PFSK-1 (cell line): ENCODE measurements around the gene PLA2G5.

Experiments
- FOXP2 ChIP-seq: optimal IDR thresholded peaks from 2 replicates; pipeline ENCODE3; 2011; ENCODE audit warnings: borderline replicate concordance, control low read depth, inconsistent platforms; ENCODE audit not compliant: insufficient read depth; ENCODE audit errors: extremely low read length, extremely low read depth
- POLR2AphosphoS5 ChIP-seq: IDR thresholded peaks from 2 replicates; pipeline ENCODE4 v1.6.1; 2012; ENCODE audit warnings: low read depth, mild to moderate bottlenecking, control low read depth, low read length, moderate library complexity
- SIN3A ChIP-seq: IDR thresholded peaks from 2 replicates; pipeline ENCODE4 v1.6.1; 2012; ENCODE audit warnings: mild to moderate bottlenecking, low read length, moderate library complexity, borderline replicate concordance; ENCODE audit not compliant: insufficient read depth
- TAF1 ChIP-seq: IDR thresholded peaks from 2 replicates; pipeline ENCODE4 v1.6.1; 2012; ENCODE audit warnings: low read length, control low read depth, borderline replicate concordance; ENCODE audit not compliant: insufficient read depth
- TF ChIP-seq, protein P1 (sequence below), 2 experiments: IDR thresholded peaks; 2 replicates each; pipeline versions ENCODE4 v1.6.1 to v1.8.0; 2011 to 2012; ENCODE audit warnings: low read depth in 2 of 2, low read length in 2 of 2, control low read depth in 1 of 2, inconsistent platforms in 1 of 2, mild to moderate bottlenecking in 1 of 2, moderate library complexity in 1 of 2; ENCODE audit not compliant: insufficient read depth in 1 of 2

Gene PLA2G5

DNA sequence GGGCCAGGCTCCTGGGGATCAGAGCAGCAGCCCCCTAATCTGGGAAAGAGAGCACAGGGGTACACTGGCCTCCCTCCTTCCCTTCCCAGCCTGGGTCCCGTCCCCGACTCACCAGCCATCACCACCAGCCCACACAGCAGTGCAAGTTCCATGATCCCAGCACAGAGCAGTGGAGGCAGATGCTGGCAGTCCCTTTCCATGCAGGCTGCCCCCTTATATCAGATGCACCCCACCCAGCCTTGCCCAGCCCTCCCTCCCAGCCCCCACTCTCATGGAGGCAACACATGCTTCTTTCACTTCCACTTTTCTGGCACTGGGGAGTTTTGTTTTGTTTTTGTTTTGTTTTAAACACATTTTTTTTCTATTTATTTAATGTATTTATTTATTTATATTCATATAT lies 49.4 kb downstream of the PLA2G5 start, which contains the start of gene PLA2G2D:
TSS of gene PLA2G2D (minus strand) at position 190 of the 400 bp plus-strand sequence. CDS start at position 152, 38 bp downstream.
- no peak for TF ChIP-seq TAF1
- no peak for TF ChIP-seq FOXP2
- TF ChIP-seq POLR2AphosphoS5: no peak
- TF ChIP-seq, protein P1, sequence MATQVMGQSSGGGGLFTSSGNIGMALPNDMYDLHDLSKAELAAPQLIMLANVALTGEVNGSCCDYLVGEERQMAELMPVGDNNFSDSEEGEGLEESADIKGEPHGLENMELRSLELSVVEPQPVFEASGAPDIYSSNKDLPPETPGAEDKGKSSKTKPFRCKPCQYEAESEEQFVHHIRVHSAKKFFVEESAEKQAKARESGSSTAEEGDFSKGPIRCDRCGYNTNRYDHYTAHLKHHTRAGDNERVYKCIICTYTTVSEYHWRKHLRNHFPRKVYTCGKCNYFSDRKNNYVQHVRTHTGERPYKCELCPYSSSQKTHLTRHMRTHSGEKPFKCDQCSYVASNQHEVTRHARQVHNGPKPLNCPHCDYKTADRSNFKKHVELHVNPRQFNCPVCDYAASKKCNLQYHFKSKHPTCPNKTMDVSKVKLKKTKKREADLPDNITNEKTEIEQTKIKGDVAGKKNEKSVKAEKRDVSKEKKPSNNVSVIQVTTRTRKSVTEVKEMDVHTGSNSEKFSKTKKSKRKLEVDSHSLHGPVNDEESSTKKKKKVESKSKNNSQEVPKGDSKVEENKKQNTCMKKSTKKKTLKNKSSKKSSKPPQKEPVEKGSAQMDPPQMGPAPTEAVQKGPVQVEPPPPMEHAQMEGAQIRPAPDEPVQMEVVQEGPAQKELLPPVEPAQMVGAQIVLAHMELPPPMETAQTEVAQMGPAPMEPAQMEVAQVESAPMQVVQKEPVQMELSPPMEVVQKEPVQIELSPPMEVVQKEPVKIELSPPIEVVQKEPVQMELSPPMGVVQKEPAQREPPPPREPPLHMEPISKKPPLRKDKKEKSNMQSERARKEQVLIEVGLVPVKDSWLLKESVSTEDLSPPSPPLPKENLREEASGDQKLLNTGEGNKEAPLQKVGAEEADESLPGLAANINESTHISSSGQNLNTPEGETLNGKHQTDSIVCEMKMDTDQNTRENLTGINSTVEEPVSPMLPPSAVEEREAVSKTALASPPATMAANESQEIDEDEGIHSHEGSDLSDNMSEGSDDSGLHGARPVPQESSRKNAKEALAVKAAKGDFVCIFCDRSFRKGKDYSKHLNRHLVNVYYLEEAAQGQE (IDR thresholded peaks at IDR 0.05; ENCODE audit: insufficient read depth in 1 of 2, low read depth in 2 of 2, low read length in 2 of 2): no peak
- TF ChIP-seq SIN3A: no peak

DNA sequence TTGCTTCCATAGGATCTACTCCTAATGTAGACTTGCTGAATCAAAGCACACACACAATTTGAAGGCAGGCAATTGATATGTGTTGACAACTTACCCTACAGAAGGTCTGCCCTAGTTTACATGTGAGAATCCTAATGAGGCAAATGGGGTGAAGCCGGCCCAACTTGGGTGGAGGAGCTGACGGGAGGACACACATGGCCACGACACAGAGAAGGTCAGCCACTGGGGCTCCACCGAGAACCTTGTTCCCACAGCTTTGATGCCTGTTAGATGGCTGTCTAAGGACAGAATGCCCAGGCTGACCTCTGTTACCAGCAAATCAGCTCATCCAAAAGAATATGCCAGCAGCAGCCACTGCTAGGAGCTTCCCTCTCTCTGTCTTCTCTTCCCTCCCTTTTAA lies 50.8 kb downstream of the PLA2G5 start:
- TF ChIP-seq FOXP2 (no peak), SIN3A (no peak), TAF1 (no peak), POLR2AphosphoS5 (no peak)
- TF ChIP-seq, protein P1 (IDR thresholded peaks at IDR 0.05; ENCODE audit: insufficient read depth in 1 of 2, low read depth in 2 of 2, low read length in 2 of 2): no peak

DNA sequence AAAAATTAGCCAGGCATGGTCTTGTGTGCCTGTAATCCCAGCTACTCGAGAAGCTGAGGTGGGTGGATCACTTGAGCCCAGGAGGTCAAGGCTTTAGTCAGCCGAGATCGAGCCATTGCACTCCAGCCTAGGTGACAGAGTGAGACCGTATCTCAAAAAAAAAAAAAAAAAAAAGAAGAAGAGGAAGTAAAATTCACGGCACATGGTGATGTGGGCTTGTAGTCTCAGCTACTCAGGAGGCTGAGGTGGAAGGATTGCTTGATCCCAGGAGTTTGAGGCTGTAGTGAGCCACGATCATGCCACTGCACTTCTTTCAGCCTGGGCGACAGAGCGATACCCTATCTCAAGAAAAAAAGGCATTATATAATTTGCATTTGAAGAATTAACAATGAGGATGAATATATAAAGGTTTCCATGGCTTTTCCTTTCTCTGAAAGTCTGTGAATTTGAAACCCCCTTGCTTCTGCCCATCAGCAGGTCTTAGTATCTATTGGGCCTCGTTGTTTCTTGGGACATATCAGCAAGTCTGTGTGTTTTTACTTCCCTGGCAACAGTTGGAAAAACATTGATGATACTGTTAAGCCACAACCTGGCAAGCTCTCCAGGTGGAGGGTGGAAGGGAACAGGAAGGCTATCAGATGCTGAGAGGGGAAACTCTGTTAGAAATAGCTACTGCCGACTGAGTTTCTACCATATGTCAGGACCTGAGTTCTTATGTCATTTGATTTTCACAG lies 53.9 kb downstream of the PLA2G5 start:
- TF ChIP-seq FOXP2 (no peak), POLR2AphosphoS5 (no peak), SIN3A (no peak), TAF1 (no peak)
- TF ChIP-seq, protein P1 (IDR thresholded peaks at IDR 0.05; ENCODE audit: insufficient read depth in 1 of 2, low read depth in 2 of 2, low read length in 2 of 2): no peak

DNA sequence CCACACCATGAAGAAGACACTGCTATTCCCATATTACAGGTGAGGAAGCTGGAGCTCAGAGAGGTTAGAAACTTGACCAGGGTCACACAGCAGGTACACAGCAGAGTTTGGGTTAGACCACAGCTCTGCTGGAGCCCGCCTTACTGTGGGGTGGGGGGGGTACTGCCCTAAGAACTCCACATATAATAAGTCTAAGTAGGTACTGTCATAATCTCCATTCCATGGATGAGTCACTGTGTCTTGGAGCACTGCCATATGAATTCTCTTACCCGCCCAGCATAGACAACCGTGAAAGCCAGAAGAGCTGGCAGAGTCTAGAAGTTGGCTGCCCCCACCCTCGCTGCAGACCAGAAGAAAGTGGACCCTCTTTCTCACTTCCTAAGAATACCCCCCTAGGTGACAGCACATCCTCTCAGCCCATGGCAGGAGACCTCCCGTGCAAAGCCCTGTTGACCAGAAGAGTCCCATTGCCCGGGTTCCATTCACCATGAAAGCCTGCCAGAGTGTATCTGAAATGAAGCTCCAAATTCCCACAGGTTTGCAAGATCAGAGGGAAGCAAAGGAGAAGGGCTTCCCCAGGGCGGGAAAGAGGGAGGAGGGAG lies 54.6 kb downstream of the PLA2G5 start:
- TF ChIP-seq TAF1 (no peak), SIN3A (no peak), POLR2AphosphoS5 (no peak), FOXP2 (no peak)
- TF ChIP-seq, protein P1 (IDR thresholded peaks at IDR 0.05; ENCODE audit: insufficient read depth in 1 of 2, low read depth in 2 of 2, low read length in 2 of 2): no peak
